Activated CD4-positive, alpha-beta T cell treated with anti-CD3 and anti-CD28 coated beads, Interleukin-2, amount 50 U/mL, for 1 hour (primary cell): ENCODE data around the gene HOTAIR.
A peak's percentile ranks its signal among the peaks of the same experiment; 100 is the strongest.

Experiments
- DNase-seq: peaks from one replicate; pipeline ENCODE4 v3.0.0-alpha.2; 2020

Gene HOTAIR

DNA sequence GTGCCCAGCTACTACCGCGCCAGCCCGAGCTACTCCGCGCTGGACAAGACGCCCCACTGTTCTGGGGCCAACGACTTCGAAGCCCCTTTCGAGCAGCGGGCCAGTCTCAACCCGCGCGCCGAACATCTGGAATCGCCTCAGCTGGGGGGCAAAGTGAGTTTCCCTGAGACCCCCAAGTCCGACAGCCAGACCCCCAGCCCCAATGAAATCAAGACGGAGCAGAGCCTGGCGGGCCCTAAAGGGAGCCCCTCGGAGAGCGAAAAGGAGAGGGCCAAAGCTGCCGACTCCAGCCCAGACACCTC lies 10.9 kb upstream of the HOTAIR start:
- no peak for DNase-seq

DNA sequence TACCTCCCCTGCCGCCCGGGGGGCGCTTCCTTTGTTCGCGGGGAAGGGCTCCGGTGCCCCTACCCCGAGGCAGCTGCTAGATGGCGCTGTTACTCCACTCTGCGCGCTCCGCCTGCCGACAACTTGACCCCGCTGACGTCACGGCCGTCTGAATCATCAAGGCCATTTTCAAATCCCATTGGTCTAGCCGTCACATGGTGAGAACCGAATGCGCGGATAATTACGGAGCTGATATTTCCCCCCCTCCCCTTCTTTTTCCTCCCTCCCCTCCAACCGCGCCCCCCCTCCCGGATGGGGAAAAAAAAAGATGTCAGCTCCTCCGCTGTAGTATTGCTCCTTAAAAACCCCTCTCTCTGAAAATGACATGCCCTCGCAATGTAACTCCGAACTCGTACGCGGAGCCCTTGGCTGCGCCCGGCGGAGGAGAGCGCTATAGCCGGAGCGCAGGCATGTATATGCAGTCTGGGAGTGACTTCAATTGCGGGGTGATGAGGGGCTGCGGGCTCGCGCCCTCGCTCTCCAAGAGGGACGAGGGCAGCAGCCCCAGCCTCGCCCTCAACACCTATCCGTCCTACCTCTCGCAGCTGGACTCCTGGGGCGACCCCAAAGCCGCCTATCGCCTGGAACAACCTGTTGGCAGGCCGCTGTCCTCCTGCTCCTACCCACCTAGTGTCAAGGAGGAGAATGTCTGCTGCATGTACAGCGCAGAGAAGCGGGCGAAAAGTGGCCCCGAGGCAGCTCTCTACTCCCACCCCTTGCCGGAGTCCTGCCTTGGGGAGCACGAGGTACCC lies 10.3 kb upstream of the HOTAIR start, which contains the start of gene HOXC10:
TSS of gene HOXC10 (plus strand) at position 246 of the 791 bp plus-strand sequence. CDS start at position 360, 114 bp downstream.
- DNase-seq, result peak; percentile 65

- no peak for DNase-seq
Measured at GRCh38 chr12:53983950-53984572, 9.3 kb upstream of the HOTAIR start.

- no peak for DNase-seq
Measured at GRCh38 chr12:53983568-53983949, 8.8 kb upstream of the HOTAIR start.

GRCh38 chr12:53982648-53983567 lies 8.2 kb upstream of the HOTAIR start:
- no peak for DNase-seq

DNA sequence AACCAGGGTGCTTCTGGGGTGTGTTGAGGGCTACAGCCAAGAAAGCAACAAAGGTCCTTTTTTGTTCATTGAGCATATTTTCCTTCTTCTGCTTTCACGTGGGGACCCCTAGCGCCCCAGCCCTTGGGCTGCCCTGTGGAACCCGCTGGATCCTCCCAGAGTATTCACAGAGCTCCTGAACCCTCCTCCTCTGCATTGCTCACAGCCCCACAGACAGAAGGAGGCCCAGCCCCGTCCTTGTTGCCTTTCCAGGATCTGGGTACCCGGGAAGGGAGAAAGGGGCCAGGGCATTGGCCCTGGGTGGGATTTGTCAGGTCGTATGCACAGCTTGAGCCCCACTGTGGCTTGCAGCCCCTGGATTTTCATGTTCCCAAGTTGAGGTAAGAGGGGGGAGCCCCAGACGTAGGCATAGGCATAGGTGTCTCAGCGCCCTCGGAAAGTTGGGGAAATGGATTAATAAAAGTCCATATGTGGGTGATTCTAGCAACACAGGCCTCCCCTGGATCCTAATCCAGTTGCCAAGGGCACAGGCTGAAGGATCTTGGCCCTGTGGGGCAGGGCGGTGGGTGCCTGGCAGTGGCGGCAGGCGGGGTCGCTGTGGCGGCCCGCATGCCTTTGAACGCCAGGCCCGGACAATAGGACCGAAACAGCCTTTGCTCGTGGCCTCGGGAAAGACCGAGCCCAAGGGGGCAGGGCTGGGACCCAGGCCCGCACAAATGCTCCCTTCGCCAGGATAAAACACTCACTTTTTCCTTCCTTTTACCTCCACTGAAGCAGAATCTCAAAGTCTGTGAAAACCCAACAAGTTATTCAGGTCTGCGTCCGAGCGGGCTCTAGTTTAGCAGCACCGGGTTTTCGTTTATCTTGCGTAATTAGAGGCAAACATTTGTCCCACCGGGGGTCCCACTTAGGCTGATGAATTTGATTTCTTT lies 7.1 kb upstream of the HOTAIR start:
- DNase-seq, result no peak

- DNase-seq, result no peak
Measured at GRCh38 chr12:53980802-53981496, 6.2 kb upstream of the HOTAIR start.

DNA sequence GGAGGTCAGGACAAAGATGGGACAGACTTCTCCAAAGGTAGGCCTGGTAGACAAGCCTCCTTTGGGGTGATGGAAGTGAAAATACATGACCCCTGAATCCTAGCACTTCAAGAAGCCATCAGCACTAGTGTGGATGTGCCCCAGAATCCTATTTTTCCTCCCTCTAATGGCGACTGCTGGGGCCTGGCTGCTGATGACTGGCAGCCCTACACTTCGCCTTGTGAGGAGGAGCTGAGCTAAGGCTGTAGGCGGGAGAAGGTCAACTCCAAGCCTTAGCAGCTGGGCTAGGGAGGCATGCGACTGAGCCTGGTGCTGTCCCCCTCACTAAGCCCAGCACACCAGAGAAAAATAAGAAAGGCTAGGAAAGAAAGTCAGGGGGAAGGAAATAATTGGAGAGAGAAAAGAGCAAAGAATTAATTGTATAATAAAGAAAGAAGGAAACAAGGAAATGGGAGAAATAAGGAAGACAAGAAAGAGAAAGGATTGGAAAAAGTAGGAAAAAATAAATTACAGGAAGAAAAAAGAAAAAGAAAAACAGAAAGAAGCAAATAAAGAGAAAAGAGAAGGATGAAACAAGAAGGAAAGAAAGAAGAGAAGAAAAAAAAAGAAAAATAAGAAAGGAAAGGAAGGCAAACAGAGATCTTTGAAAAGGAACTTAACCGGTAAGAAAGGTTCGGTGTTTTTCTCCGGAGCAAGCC lies 5.5 kb upstream of the HOTAIR start:
- DNase-seq, result no peak

DNA sequence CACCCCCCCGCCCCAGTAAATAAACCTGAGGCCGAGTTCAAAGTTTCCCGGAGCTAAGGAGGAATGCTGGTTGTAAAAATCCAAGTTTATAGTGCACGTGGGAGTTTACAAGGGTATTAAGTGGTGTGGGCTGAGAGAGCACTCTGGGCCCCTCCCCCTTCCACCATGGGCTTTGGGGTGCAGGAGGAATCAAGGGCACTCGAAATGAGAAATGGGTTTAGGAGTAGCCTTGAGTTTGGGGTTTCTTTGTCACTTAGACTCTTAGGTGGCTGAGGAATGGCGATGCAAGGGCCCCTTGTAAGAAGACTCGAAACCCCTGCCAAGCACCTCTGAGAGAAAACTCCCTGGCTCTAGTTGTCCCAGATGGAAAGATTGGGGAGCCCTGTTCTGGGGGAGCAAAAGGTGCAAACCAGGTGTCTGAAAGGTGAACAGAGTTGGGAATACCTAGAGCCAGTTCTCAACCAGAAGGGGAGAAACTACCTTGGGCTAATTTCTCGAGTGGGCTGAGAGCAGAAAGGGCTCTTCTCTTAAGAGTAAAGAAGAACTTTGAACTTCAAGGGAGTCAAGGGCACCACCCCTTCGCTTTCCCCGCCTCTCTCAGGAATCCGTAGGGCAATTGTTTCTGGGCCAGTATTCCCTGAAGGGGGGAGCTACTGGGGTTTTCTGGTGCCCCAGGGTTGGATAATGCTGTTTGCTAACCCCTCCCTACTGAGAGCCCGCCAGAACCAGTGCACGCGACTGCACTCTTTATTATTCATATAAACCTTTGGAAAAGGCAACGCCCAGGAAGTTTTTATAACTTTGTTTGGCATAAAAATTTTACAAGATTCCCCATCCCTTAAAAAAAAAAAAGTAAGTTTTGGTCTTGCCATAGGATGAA lies 4.0 kb upstream of the HOTAIR start:
- no peak for DNase-seq

- DNase-seq, result no peak
Measured at GRCh38 chr12:53977596-53978445, 3.1 kb upstream of the HOTAIR start.

DNA sequence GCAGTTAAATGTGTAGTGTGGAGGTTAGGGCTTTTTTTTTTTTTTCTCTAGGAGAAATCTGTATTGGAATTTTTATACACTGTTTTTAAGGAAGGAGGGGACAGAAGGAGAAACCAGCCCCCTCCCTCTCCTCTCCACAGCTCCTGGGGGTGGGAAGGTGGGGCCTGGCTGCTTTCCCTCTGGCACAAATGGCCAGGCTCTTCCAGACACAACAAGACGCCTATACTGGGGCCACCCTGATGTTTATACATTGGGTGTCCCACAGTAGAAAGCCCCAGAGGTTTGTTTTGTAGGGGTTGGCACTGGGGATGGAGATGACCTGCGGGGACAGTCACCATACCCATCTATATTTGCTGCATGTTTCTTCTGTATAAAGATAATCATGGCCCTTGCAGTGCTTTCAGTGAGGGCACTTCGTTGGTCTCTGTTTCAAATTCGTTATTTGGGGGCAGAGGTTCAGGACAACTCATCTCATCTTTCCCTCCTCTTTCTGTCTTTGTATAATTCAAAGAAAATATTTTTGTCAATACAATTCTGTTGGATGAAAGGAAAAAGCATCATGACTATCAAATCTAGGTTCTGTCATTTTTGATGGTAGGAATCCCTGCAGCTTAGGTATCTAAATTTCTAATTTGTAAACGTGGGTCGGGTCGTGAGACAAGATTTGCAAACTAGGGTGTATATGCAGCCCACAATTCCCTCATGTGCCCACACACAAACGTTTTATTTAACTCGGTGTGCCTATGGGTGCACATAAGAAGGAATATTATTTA lies 2.3 kb upstream of the HOTAIR start:
- no peak for DNase-seq

- no peak for DNase-seq
Measured at GRCh38 chr12:53976172-53976822, 1.5 kb upstream of the HOTAIR start.

GRCh38 chr12:53975479-53976152 lies 862 bp upstream of the HOTAIR start:
- no peak for DNase-seq

DNA sequence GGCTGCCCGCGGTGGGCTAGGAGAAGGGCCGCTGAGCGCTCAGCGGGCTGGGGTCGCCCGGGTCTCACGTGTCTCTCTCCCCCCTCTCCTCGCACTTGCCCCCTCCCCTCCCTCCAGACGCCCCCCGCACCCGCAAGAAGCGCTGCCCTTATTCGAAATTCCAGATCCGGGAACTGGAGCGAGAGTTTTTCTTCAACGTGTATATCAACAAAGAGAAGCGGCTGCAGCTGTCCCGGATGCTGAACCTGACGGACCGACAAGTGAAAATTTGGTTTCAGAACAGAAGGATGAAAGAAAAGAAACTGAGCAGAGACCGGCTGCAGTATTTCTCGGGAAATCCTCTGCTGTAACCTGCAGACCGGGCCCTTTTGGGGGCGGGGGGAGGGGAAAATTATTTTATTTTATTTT lies 314 bp upstream of the HOTAIR start:
- DNase-seq, result no peak

DNA sequence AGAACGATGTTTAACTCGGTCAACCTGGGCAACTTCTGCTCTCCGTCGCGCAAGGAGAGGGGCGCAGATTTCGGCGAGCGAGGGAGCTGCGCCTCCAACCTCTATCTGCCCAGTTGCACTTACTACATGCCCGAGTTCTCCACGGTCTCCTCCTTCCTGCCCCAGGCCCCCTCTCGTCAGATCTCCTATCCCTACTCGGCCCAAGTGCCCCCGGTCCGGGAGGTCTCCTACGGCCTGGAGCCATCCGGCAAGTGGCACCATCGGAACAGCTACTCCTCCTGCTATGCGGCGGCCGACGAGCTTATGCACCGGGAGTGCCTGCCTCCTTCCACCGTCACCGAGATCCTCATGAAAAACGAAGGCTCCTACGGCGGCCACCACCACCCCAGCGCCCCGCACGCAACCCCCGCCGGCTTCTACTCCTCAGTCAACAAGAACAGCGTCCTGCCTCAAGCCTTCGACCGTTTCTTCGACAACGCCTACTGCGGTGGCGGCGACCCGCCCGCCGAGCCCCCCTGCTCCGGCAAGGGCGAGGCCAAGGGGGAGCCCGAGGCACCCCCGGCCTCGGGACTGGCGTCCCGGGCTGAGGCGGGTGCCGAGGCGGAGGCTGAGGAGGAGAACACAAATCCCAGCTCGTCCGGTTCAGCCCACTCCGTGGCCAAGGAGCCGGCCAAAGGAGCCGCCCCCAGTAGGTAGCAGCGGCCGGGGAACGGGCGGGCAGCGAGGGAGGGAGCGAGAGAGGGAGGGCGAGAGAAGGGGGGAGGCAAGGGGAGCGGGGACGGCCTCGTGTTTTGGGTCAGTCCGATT lies 1.3 kb downstream of the HOTAIR start:
- DNase-seq, result no peak

DNA sequence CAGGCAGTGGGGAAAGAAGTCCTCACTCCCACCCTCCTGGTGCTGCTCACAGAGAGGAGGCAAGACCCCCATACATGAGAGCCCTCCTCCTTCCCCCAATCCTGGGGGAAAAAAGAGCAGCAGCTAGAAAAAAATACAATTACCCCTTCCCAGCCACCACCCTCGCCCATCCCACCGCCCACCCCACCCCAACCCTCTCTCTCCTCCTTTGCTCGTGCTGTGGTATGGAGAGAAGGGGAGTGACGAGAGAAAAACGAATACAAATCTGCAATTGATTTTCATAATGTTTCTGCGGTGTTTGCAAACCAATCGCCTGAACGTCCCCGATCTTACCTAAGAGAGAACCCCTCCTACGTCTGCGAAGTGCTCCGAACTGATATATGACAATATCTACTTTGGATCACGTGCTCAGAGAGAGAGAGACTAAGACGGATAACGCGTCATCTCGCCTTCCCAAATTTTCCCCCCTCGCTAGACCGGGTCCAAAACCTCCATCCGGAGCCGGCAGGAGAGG lies 2.0 kb downstream of the HOTAIR start, which contains the start of gene HOXC11:
TSS of gene HOXC11 (plus strand) at position 405 of the 514 bp plus-strand sequence. CDS start 116 bp downstream, outside the sequence.
- DNase-seq, result no peak
